ENCODE data around the gene ZNF619. TPM values are rescaled to one million over a fixed set of nuclear protein-coding genes. Genes with fewer than 3 reads are reported as not detected.
A peak's percentile ranks its signal among the peaks of the same experiment; 100 is the strongest.

The ZNF619 gene
- total and polyA plus RNA-seq, 4 donors = 1.3 to 5.9 (median 3.3) TPM

- DNase-seq (ENCODE audit: low spot score) = no peak
- no peak for TF ChIP-seq FOXA1 (IDR thresholded peaks at IDR 0.05)
- TF ChIP-seq FOXA2 (IDR thresholded peaks at IDR 0.05) = no peak
- no peak for TF ChIP-seq MAX (IDR thresholded peaks at IDR 0.05)
- no peak for TF ChIP-seq RAD21 (IDR thresholded peaks at IDR 0.05)
- no peak for TF ChIP-seq RXRA (IDR thresholded peaks at IDR 0.05)
- peaks cover 0 to 6% (median 6%) of the 10 kb centered on the region in 4 donors for H3K36me3 ChIP-seq (ENCODE audit: control insufficient read depth in 4 of 4, insufficient read depth in 3 of 4, low read depth in 1 of 4, low read length in 3 of 4)
- peaks cover 0 to 40% (median 22%) of the 10 kb centered on the region in 4 donors for H3K4me1 ChIP-seq (ENCODE audit: control insufficient read depth in 4 of 4, insufficient read depth in 4 of 4, low read length in 3 of 4)
- 46% methylated on average over 6 of the region's 6 CpGs for WGBS
- peak overlapping the region in 1 of 2 donors; percentile 85 for H3K9ac ChIP-seq (ENCODE audit: low read depth in 1 of 2, low read length in 2 of 2)
- no peaks in the 10 kb centered on the region for H3K9me3 ChIP-seq (ENCODE audit: control insufficient read depth in 4 of 4, low read length in 3 of 4)
- H3K4me3 ChIP-seq (ENCODE audit: low read depth in 1 of 3, low read length in 3 of 3) = peak overlapping the region in 1 of 3 donors; percentile 63
- H3K27ac ChIP-seq (ENCODE audit: low read depth in 1 of 2, low read length in 2 of 2) = peak overlapping the region; percentile 78 to 98
- H3K27me3 ChIP-seq (ENCODE audit: control insufficient read depth in 4 of 4, insufficient read depth in 4 of 4, low read length in 3 of 4) = no peaks in the 10 kb centered on the region
These were observed 23.0 kb upstream of the ZNF619 start for GRCh38 chr3:40453933-40454332.

DNA sequence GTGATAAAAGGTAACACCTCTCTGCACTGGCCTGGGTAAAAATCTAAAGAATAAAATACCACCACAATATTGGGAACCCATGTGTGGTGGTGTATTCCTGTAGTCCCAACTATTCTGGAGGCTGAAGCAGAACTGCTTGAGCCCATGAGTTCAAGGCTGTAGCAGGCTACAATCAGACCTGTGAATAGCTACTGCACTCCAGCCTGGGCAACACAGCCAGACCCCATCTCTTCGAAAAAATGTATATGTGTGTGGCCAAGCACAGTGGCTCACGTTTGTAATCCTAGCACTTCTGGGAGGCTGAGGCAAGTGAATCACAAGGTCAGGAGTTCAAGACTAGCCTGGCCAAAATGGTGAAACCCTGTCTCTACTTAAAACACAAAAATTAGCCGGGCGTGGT lies 21.6 kb upstream of the ZNF619 start:
- no peaks in the 10 kb centered on the region for H3K27me3 ChIP-seq (ENCODE audit: control insufficient read depth in 4 of 4, insufficient read depth in 4 of 4, low read length in 3 of 4)
- WGBS = 90% methylated on average over 4 of the region's 4 CpGs
- H3K36me3 ChIP-seq (ENCODE audit: control insufficient read depth in 4 of 4, insufficient read depth in 3 of 4, low read depth in 1 of 4, low read length in 3 of 4) = peaks cover 0 to 18% (median 14%) of the 10 kb centered on the region in 4 donors
- no peaks in the 10 kb centered on the region for H3K9me3 ChIP-seq (ENCODE audit: control insufficient read depth in 4 of 4, low read length in 3 of 4)
- peaks cover 0 to 40% (median 22%) of the 10 kb centered on the region in 4 donors for H3K4me1 ChIP-seq (ENCODE audit: control insufficient read depth in 4 of 4, insufficient read depth in 4 of 4, low read length in 3 of 4)
- TF ChIP-seq YY1 (IDR thresholded peaks at IDR 0.05) (no peak), NR2F2 (IDR thresholded peaks at IDR 0.05) (no peak), REST (IDR thresholded peaks at IDR 0.05) (no peak), HNF4A (conservative IDR thresholded peaks at IDR 0.05) (no peak), CTCF (IDR thresholded peaks at IDR 0.05; ENCODE audit: low read depth, low read length, missing input control) (no peak), GABPA (IDR thresholded peaks at IDR 0.05 in 1 of 2, conservative IDR thresholded peaks at IDR 0.05 in 1 of 2) (no peak), MAX (IDR thresholded peaks at IDR 0.05) (no peak), RAD21 (IDR thresholded peaks at IDR 0.05) (no peak), JUND (IDR thresholded peaks at IDR 0.05) (no peak), FOXA2 (IDR thresholded peaks at IDR 0.05) (no peak), SP1 (IDR thresholded peaks at IDR 0.05) (no peak), EGR1 (IDR thresholded peaks at IDR 0.05; ENCODE audit: low read depth in 2 of 2) (no peak), ATF3 (IDR thresholded peaks at IDR 0.05) (no peak), FOXA1 (IDR thresholded peaks at IDR 0.05) (no peak), HNF4G (IDR thresholded peaks at IDR 0.05) (no peak), RXRA (IDR thresholded peaks at IDR 0.05) (no peak), TAF1 (conservative IDR thresholded peaks at IDR 0.05) (no peak)
- TF ChIP-seq, protein P1, sequence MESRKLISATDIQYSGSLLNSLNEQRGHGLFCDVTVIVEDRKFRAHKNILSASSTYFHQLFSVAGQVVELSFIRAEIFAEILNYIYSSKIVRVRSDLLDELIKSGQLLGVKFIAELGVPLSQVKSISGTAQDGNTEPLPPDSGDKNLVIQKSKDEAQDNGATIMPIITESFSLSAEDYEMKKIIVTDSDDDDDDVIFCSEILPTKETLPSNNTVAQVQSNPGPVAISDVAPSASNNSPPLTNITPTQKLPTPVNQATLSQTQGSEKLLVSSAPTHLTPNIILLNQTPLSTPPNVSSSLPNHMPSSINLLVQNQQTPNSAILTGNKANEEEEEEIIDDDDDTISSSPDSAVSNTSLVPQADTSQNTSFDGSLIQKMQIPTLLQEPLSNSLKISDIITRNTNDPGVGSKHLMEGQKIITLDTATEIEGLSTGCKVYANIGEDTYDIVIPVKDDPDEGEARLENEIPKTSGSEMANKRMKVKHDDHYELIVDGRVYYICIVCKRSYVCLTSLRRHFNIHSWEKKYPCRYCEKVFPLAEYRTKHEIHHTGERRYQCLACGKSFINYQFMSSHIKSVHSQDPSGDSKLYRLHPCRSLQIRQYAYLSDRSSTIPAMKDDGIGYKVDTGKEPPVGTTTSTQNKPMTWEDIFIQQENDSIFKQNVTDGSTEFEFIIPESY (IDR thresholded peaks at IDR 0.05) = no peak
- H3K9ac ChIP-seq (ENCODE audit: low read depth in 1 of 2, low read length in 2 of 2) = no peak overlapping the region
- no peak overlapping the region for H3K4me3 ChIP-seq (ENCODE audit: low read depth in 1 of 3, low read length in 3 of 3)
- H3K27ac ChIP-seq (ENCODE audit: low read depth in 1 of 2, low read length in 2 of 2) = no peak overlapping the region
- no peak for DNase-seq (ENCODE audit: low spot score)
